SK-MEL-5 (cell line): ENCODE results near the gene PARP3. TPM values are rescaled to one million over a fixed set of nuclear protein-coding genes. Genes with fewer than 3 reads are reported as not detected.
A peak's percentile ranks its signal among the peaks of the same experiment; 100 is the strongest.

Experiments used
- DNase-seq: peaks from one replicate; pipeline ENCODE4 v3.0.0-alpha.2; 2016; ENCODE audit warnings: low read depth, low spot score
- in situ Hi-C: cut with HindIII; loops from 2 replicates; pipeline ENCODE4 v1.10.0; 2016; ENCODE audit warnings: low sequenced_read_pairs, high pct_unique_total_duplicates, low pct_unique_long_range_greater_than_20kb
- total RNA-seq: library from RNA; depleted of rRNA; stranded (reverse); fragments of >200 nt; shearing (Covaris generic); gene quantifications from 2 replicates; pipeline ENCODE4 v1.2.3, GENCODE V29; 2014

PARP3 gene
- total RNA-seq, 1 experiment from 2014 or later, result 7.9 TPM

DNA sequence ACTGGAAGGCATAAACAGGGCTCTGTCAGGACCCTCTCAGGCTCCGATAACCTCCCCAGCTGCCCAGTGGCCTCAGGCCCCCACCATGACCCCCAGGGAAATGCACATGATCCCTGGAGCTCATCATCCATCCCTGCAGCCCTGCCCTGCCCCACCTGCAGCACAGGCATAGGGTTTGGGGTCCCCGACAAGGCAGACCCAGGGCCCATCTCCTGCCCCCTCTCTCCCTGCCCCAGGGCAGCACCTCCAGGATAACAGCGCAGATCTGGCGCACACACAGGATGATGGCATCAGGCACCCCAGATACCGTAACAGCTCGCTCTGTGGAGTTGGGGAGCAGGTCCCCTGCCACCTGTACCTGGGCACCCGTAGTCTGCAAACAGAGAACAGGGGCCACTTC, 17.5 kb downstream of the PARP3 start:
- in situ Hi-C loops, result no loop called here
- no peak for DNase-seq

DNA sequence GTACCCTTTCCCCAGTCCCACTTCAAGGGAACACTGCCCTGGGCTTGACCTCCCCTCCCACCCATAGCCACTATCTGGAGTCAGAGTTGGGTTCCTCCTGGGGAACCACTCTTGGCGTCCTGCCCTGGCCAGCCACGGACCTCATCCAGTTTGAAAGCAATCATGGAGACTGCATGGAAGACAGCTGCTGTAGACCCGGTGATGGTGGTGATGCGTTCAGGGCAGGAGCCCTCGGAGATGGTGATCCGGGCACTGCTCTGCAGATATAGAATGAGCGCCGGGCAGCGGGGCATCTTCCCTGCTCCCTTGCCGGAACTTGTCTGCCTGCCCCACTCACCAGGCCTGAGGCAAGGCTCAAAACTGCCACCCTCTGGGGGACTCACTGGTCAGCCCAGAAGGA, 18.2 kb downstream of the PARP3 start:
- in situ Hi-C loops, result no loop called here
- no peak for DNase-seq

DNA sequence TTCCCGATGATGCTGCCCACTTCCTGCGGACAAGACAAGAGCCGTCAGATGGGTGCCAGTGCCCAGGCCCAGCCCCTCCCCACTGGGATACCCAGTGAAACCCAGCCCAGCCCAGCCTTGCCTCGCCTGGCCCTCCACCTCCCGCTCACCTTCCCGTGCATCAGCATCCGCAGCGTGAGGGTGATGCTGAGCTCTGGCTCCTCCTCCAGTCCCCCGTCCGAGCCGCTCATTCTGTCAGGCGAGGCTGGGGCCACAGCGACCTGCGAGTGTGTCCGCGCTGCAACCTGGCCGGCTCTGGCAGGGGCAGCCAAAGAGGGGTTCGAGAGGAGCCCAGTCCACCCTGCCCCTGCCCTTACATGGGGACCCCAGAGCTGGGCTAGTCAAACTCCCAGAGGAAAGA, 18.8 kb downstream of the PARP3 start:
- in situ Hi-C loops, result no loop called here
- DNase-seq, result no peak

DNA sequence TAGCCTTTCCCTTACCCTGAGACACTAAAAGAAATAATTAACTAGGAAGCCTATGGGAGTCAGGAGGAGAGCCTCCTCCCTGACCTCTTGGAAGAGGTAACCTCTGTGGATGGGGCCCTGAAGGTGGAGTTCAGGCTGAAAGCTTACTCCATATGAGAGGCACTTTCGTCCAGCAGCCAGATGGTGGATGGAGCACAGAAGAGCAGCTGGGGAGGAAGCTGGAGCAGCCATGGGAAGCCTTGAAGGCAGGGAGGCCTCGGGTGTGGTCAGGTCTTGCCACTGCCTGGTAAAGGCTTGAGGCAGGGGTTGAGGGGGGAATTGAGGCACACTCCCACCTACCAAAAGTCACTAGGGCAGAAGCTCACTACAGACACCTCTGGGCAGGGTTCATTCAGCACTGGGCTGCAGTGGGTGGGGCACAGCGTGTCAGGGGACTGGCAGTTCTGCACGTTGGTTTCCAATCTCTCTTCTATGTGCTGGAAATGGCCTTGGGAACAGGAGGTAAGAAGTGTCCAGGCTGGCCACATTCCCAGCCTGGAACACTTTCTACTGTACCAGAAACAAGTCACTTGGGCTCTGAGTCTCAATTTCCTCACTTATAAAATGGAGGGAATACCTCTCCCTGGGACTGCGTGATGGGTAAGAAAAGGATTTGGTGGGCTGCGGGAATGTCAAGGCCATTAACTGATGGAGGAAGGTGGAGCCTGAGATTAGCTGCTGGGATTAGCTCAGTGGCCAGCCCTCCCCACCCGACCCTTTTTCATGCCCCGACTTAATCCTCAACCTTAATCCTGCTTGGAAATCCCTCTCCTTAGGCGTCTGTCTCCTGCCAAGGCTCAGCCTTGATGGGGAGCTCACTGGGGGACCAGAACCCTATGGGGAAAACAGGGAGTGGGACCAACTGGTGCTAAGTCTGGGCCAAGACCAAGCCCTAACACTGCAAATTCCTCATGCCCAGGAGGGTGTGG, 19.7 kb downstream of the PARP3 start:
- DNase-seq, result no peak
- in situ Hi-C loops, result no loop called here

DNA sequence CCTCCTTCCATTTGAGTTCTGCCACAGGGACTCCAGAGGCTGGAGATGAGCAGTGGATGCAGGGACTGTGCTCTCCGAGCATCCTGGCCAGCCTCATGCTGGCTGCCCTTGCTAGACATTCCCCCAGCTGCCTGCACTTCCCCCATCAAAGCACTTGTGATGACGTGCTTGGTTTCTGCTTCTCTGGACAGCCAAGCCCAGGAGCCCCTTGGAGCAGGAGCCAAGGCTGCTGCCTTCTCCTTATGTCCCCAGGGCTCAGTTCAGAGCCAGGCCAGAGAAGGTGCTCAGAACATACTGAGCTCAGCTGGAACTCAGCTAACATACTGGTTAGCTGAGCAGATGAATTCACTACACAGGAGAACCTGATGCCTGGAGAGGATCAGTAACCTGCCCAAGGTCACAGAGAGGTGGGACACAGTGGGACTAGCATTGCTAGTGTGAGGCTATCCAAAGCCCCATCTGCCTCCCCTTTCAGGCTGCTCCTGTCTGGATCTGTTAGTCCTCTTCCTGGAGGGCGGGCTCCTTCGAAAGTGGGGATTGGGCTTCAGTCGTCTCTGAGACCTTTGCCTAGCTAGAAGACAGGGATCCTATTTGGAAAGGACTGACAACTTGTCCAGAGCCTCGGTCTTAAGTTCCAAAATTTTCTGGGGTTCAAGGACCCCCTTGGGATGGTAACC, 20.8 kb downstream of the PARP3 start:
- in situ Hi-C loops, result no loop called here
- no peak for DNase-seq

DNA sequence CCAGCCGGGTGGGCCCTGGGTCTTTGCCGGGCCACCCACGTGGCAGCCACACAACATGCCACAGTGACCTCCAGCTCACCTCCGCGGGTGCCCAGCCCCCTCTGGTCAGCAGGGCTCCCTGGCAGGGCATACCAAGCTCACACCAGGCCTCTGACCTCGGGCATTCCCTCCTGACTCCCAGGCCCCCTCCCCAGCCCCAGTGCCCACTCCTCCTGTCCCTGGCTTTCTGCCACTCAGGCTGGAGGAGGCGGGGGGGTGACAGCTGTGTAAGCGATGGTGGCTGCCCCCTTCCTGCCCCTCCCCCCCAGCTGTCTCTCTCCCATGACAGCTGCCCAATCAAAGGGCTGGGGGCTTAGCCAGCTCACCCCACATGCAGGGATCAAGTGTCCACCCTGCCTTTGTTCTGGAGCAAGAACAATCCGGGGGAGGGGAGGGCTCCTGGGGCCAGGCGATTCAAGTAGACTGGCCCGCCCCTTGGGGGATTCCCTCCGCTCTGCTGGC, 21.8 kb downstream of the PARP3 start:
- DNase-seq, result no peak

DNA sequence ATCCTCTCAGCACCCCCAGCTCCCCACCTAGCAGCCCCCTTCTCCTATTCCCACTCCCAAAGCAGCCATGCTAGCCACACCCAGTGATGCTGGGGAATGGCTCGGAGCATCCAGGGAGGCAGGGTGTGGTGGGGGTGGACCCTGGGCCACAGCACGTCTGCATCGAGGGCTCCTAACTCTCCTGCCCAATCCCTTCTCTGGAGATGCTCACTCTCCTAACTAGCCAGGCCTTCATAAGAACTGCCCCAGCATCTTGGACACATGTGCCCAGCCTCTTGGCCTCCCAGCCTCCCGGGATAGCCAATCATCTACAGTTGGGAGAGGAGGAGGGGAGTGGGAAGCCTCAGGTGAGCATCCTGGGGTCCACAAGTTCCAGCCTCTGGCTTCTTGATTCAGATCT, 22.4 kb downstream of the PARP3 start:
- in situ Hi-C loops, result no loop called here
- DNase-seq, result no peak

More for the DNA sequence above, 21.8 kb downstream of the PARP3 start:
- in situ Hi-C loops, result no loop called here

DNA sequence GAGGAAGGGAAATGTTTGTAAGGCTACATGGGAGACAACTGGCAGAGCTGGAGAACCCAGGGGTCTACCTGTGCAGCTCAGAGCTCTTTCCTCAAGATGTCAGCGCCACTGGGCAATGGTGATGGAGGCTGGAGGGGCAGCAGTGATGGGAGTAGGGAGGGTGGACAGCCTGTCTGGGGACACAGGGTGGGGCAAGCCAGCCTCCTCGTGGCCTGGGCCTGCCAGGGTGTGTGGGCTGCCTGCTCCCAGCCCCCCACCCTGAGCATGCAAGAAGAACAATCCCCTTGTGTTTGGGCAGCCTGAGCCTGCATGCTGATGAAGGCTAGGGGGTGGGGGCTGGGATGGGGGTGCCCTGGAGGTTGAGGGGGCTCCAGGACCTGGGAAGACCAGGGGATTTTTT, 23.9 kb downstream of the PARP3 start:
- in situ Hi-C loops, result no loop called here
- no peak for DNase-seq

DNA sequence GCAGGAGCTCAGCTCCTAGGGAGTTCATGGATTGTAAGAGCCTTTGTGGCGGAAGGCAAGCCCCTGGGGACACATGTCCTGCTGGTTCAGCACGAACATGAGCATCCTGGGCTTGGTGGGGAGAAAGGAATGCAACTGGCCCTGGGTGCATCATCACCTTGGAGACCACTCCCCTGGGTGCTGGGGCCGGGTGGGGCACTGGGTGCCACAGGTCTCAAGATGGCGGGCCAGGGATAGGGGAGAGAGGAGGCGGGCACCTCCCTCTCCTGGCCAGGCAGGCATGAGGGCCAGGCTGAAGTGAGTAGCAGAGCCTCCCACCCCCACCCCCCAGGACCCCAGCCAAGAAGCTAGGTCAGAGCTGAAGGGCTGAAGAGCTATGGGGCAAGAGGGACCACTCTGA, 24.3 kb downstream of the PARP3 start:
- in situ Hi-C loops, result no loop called here
- DNase-seq, result no peak

DNA sequence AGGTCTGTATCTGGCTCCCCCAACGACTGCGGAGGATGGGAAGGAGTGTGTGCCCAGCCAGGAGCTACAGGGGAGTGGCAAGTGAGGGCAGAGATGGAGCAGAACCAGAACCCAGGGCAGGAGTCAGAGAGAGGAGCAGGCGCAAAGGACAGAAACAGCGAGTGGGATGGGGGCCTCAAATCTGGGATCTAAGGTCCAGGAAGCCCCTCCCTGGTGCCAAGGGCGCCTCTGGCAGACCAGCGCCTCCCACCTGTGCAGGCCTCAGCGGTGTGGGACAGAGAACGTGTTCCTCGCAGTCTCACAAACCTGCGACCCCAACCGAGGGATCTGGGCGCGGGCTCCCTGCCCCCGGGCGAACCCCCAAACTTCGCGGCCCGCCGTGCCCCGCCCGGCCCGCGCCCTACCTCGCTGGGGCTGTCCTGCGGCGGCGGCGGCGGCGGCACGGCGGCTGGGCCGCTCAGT, 24.8 kb downstream of the PARP3 start:
- in situ Hi-C loops, result no loop called here
- DNase-seq, result no peak

DNA sequence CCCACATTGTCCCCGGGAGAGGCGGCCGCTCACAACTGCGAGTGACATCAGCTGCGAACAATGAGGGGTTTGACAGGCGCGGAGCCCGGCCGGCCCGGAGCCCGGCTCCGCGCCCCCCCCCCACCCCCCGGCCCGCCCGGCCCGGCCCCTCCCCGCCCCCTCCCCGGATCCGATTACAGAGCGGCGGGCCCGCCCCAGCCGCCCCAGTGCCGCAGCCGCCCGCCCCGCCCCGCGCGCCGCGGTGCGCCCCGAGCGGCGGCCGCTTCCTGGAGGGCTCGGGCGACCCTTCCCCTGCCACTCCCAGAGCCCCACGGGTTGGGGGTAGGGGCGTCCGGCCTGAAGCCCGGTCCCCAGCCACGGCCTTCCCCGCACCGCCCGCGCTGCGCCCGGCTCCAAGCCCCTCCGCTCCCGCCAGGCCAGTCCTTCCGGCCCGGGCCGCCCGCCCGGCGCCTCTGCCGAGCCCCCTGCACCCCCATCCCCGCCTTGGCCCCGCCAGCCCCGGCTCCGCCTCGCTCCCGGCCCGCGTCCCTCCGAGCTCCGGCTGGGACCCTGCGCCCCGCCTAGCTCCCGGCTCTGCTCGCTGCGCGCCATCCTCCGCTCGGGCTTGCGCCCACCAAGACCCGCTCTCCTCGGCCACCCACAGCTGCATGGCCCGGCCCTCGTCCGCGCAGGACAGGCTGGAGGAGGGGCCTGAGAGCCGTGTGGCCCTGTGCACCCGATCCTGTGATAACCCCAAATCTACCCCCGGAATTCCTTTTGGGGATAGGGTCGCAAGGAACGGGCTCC, 25.4 kb downstream of the PARP3 start, which contains the start of gene PCBP4:
TSS of gene PCBP4 (minus strand) at position 71 of the 786 bp plus-strand sequence. CDS start 6,214 bp downstream, outside the sequence.
- in situ Hi-C loops, result no loop called here

DNA sequence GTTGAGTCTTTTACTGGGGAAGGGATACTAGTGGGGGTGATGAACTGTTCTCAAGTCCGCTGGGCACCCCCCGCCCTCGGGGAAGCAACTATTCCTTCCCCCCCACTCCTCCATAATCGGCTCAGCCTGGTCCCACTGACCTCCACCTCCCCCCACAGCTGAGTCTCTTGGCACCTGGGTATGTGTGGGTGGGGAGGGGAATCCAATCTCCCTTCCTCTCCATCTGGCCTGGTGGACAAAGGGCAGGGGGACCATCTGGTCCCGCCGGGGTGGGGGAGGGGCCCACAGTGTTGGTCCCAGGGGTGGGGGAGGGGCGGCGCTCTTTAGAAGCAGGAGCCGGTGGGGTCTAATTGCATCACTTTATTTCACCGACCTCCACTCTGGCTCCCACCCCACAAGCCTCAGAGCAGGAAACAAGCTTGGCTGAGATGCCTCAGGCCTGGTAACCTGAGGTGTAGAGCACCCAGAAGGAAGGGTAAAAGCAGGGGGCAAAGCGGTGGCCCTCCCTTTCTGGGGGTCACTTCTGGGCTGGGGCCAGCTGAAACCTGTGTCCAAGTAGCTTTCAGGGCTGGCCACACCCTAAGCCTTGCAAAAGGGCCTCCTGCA, 26.1 kb downstream of the PARP3 start:
- no peak for DNase-seq
- in situ Hi-C loops, result no loop called here

More for the DNA sequence above, 25.4 kb downstream of the PARP3 start, which contains the start of gene PCBP4:
- peak; percentile 39 for DNase-seq

DNA sequence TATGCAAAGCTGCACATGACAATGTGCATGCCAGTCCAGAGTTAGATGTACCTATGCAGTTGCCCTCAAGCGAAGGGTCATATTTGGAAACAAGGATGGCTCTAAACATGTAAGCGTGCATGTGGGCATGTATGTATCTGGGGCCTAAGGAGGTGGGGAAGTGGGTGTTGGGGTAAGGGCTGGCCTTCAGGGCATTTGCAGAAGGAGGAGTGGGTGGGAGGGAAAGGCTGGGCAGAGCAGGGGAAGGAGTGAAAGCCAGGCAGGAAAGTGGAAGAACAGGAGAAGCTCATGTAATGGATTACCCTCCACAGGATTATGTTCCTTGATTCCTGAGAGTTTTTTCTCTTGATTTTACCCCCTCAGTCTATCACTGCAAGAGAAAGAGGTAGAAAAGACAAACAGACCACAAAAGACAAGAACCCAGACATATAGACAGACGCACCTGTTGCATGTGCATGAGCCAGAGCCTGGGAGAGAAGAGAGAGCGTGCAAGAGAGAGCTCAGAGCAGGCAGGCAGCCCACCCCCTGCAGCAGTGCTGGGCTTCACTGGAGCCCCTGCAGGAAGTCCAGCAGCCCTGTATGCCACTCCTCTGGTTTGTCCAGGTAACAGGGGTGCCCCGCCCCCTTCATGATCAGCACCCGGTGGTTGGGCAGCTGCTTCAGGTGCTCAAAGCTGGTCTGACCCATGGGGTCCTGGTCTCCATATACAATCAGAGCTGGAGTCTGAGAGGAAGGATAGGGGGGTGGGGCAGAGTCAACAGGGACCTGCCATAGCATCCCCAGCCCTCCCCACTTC, 26.9 kb downstream of the PARP3 start:
- in situ Hi-C loops, result no loop called here
- no peak for DNase-seq

DNA sequence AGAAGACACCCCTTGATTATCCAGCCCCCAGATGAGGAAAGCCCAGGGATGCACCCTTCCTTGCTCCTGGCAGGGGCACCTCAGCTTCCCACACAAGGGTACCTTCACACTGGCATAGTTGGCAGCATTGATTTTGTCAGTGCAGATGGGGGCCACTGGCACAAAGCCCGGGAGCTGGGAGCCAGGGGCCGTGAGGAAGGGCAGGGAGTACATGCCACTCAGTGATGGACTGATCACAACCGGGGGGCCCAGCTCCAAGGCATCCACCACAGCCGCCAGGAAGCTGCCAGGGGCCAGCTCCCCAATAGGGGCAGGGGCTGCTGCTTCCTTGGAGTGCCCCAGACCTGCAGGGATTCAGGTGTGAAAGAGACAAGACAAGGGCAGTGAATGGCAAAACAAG, 27.7 kb downstream of the PARP3 start:
- in situ Hi-C loops, result no loop called here
- no peak for DNase-seq

DNA sequence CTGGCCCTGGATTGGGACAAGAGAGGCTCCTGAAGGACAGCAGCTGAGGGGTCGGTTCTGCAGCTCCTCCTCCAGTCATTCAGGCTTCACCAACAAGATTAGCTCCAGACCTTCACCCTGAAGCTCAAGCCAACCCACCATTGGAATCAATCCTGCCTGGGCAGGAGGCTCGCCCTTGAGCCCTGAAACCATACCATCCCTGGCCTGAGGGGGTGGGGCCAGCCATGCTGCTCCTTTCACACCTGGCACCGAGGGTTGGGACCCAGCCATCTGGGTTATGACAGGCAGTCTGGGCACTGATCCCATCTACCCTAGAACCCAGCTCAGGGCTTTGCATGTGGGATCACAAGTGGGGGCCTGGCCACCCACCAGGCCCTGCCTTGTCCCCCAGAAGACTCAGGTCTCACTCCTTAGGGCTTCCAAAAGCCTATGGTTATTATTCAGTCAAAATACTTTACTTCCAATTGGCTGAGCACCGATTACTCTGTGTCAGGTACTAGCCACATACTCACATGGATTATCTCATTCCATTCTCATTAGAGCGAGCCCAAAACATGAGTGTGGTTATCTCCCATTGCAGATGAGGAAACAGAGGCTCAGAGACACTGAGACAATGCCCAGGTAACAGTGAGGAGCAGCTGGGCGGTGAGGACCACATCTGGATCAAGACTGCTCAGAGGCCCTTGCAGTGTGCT, 28.6 kb downstream of the PARP3 start:
- DNase-seq, result no peak
- in situ Hi-C loops, result no loop called here

DNA sequence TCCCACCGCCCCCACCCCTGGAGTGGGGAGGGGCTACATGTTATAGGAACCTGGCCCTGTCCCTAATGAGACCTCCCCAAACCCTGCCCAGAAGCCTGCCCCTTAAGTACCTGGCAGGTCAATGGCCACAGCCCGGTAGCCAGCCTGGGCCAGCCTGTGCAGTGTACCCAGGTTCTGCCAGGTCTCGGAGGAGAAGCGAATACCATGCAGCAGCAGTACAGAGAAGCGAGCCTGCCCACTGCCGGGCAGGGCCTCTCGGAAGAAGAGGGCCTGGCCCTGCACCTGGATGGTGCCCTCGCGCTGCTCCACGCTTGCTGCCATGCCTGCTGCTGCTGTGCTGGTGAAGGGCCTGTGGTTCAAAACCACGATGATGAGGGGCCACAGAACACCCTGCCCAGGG, 29.2 kb downstream of the PARP3 start:
- DNase-seq, result no peak
- in situ Hi-C loops, result no loop called here
